ENCODE results near the gene HJV.

DNA sequence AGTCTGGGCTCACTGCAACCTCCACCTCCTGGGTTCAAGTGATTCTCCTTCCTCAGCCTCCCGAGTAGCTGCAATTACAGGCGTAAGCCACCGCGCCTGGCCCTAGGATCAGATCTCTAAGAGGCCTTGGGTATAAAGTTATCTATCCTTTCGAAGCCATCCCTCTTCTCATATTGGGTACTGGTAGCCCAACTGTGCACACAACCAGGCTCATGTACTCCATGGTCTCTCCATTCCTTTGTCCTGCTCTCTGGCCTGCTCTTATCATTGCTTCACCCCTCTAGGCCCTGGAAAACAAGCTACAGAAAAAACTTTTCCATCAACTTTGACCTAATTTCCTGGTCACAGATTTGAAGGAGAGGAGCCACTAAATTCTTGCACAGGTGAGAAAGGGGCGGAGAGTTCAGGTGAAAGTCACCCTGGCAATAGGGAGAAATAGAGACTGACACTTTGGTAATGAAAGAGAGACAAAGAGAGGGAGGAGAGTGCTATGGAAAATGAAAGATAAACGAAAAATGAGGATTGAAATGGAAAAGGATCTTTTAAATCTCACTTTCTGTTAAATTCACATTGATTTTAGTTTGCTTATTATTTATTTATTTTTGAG lies 31.2 kb downstream of the HJV start:
- TF ChIP-seq, protein P1, sequence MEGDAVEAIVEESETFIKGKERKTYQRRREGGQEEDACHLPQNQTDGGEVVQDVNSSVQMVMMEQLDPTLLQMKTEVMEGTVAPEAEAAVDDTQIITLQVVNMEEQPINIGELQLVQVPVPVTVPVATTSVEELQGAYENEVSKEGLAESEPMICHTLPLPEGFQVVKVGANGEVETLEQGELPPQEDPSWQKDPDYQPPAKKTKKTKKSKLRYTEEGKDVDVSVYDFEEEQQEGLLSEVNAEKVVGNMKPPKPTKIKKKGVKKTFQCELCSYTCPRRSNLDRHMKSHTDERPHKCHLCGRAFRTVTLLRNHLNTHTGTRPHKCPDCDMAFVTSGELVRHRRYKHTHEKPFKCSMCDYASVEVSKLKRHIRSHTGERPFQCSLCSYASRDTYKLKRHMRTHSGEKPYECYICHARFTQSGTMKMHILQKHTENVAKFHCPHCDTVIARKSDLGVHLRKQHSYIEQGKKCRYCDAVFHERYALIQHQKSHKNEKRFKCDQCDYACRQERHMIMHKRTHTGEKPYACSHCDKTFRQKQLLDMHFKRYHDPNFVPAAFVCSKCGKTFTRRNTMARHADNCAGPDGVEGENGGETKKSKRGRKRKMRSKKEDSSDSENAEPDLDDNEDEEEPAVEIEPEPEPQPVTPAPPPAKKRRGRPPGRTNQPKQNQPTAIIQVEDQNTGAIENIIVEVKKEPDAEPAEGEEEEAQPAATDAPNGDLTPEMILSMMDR (conservative IDR thresholded peaks at IDR 0.05; ENCODE audit: low read length), result no peak
- TF ChIP-seq EZH2phosphoT487 (IDR thresholded peaks at IDR 0.05; ENCODE audit: borderline replicate concordance), result no peak
